Measurements from ENCODE around the gene NRF1. TPM values are rescaled to one million over a fixed set of nuclear protein-coding genes. Genes with fewer than 3 reads are reported as not detected.

Gene NRF1
- total and polyA plus RNA-seq, 2 of the 8 experiments (the other 6 are each of a cell fraction or from before 2014, with no cell fraction given): 18.2 to 21.4 TPM

DNA sequence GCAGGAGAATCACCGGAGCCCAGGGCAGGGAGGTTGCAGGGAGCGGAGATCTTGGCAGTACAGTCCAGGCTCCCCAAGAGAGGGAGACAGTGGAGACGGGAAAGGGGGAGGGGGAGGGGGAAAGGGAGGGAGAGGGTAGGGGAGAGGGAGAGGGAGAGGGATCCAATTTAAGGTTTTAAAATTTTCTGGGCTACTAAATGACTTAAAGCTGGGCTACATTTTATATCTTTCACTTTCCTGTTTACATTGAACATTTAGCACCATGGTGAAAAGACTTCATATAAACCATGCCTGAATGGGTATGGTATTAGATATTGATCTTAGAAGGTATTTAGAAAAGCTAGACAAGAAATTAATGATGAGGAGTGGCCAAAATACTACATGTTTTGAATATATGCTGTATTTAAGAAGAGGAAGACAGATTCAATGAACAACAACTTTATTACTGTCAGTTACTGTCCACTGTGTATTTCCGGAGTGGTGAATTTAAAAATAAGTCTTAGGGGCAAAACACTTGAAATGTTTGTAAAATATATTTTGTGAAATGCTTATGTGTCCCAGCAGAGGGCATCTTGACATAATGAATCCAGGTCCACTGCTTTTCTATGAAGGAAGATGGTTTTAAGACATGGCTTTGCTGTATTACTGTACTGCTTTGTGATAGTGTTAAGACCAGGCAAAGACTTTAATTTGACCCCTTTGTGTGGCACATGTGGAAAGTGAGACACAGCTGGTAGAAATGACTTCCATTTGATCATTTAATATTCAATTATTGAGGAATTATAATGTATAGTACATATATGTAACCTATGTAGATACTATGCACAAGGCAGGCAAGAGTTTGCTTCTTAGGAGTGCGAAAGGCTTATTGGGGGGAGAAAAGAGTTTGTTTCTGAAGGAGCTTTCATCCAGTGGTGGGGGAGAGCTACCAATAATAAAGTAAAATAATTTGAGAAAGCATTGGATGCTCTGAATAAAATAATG is 52.8 kb downstream of the NRF1 start:
- Histone ChIP-seq H4K91ac (replicated peaks; ENCODE audit: insufficient read length, low read length) (no peak overlapping the region), H4K20me1 (replicated peaks in 1 of 2; ENCODE audit: control insufficient read depth in 1 of 2, insufficient read depth in 2 of 2, low read length in 2 of 2) (peaks cover 0 to 1% of the 10 kb centered on the region in 2 experiments), H4K5ac (ENCODE audit: insufficient read length, low read depth, low read length) (no peak overlapping the region), H3K9me3 (ENCODE audit: insufficient read depth in 2 of 2, low read depth in 1 of 2, low read length in 1 of 2) (peaks cover 25 to 36% of the 10 kb centered on the region in 2 experiments), H3K23me2 (ENCODE audit: low read depth, low read length) (no peaks in the 10 kb centered on the region), H3K4me3 (ENCODE audit: extremely low read depth in 1 of 4, insufficient read depth in 2 of 4, low read depth in 3 of 4, low read length in 4 of 4) (no peak overlapping the region), H3K79me2 (ENCODE audit: control insufficient read depth in 1 of 2, insufficient read depth in 2 of 2, low read length in 2 of 2) (peaks cover 0 to 20% of the 10 kb centered on the region in 2 experiments; a peak in 2 of 4 replicates), H3K18ac (ENCODE audit: extremely low read depth, low read length) (no peak overlapping the region), H3K9ac (replicated peaks in 1 of 4; ENCODE audit: extremely low read depth in 1 of 4, low read depth in 3 of 4, low read length in 3 of 4) (no peak overlapping the region), H3K23ac (ENCODE audit: insufficient read length) (no peak overlapping the region), H3K27ac (ENCODE audit: low read depth, low read length) (no peak overlapping the region), H3K36me3 (ENCODE audit: control insufficient read depth in 2 of 4, insufficient read depth in 4 of 4, low read length in 3 of 4) (peaks cover 0 to 34% (median 11%) of the 10 kb centered on the region in 4 experiments; a peak in 6 of 8 replicates), H3K4me1 (replicated peaks in 1 of 4; ENCODE audit: control insufficient read depth in 3 of 4, insufficient read depth in 4 of 4, low read length in 3 of 4) (peaks cover 0 to 12% (median 3%) of the 10 kb centered on the region in 4 experiments; a peak in 4 of 7 replicates), H2BK5ac (ENCODE audit: low read depth, low read length) (peak overlapping the region; percentile 6; the same call in 1 of the 2 replicates), H3K4me2 (ENCODE audit: insufficient read depth in 1 of 2, low read depth in 2 of 2, low read length in 2 of 2) (0 out of 4 replicates have a peak overlapping the region, but pooled peaks of 1 of the 2 experiments have one; percentile 12), H2AFZ (ENCODE audit: low read length) (no peak overlapping the region), H3K79me1 (ENCODE audit: low read depth, low read length) (0 out of 2 replicates have a peak, but pooled peaks cover 2% of the 10 kb centered on the region), H3K56ac (replicated peaks; ENCODE audit: insufficient read length, low read depth, low read length) (no peak overlapping the region), H2BK20ac (ENCODE audit: low read length) (no peak overlapping the region), H3K4ac (replicated peaks; ENCODE audit: insufficient read length, low read depth, low read length) (no peak overlapping the region), H2BK15ac (ENCODE audit: low read length) (0 out of 2 replicates have a peak overlapping the region, but pooled peaks have one; percentile 67), H3K14ac (ENCODE audit: insufficient read length) (no peak overlapping the region), H2BK120ac (replicated peaks; ENCODE audit: low read depth, low read length) (no peak overlapping the region), H2AK5ac (ENCODE audit: low read depth, low read length) (no peak overlapping the region), H2BK12ac (ENCODE audit: low read depth, low read length) (no peak overlapping the region), H3K27me3 (replicated peaks in 1 of 4; ENCODE audit: control insufficient read depth in 3 of 4, extremely low read depth in 1 of 4, insufficient read depth in 3 of 4, low read length in 3 of 4) (no peaks in the 10 kb centered on the region), H4K8ac (ENCODE audit: extremely low read depth, insufficient read depth, low read length) (no peak overlapping the region)
- 90% methylated on average over 4 of the region's 5 CpGs; no CpG with 5 or more reads in 1 of the 2 experiments for WGBS, 2 experiments (ENCODE audit: extremely low coverage in 1 of 2, insufficient coverage in 1 of 2, insufficient read length in 1 of 2, insufficient replicate concordance in 2 of 2, low coverage in 1 of 2, low lambda C conversion rate in 2 of 2, missing lambda C conversion rate in 1 of 2)
- FAIRE-seq (peak; percentile 36), DNase-seq (ENCODE audit: low read depth in 1 of 2, low spot score in 2 of 2) (no peak)
- TF ChIP-seq SP2 (IDR thresholded peaks at IDR 0.05; ENCODE audit: low read length) (no peak), RAD21 (IDR thresholded peaks at IDR 0.05 in 1 of 2, conservative IDR thresholded peaks at IDR 0.05 in 1 of 2; ENCODE audit: low read depth in 2 of 2, low read length in 2 of 2) (peak; percentile 74)
- TF ChIP-seq, protein P1, sequence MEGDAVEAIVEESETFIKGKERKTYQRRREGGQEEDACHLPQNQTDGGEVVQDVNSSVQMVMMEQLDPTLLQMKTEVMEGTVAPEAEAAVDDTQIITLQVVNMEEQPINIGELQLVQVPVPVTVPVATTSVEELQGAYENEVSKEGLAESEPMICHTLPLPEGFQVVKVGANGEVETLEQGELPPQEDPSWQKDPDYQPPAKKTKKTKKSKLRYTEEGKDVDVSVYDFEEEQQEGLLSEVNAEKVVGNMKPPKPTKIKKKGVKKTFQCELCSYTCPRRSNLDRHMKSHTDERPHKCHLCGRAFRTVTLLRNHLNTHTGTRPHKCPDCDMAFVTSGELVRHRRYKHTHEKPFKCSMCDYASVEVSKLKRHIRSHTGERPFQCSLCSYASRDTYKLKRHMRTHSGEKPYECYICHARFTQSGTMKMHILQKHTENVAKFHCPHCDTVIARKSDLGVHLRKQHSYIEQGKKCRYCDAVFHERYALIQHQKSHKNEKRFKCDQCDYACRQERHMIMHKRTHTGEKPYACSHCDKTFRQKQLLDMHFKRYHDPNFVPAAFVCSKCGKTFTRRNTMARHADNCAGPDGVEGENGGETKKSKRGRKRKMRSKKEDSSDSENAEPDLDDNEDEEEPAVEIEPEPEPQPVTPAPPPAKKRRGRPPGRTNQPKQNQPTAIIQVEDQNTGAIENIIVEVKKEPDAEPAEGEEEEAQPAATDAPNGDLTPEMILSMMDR (IDR thresholded peaks at IDR 0.05; ENCODE audit: control extremely low read depth in 1 of 3, insufficient read depth in 1 of 3, low read depth in 1 of 3, low read length in 3 of 3): peak in 2 of 3 experiments; percentile 49 to 54; a peak in 2 of 4 replicates
- ChIA-PET CTCF (ENCODE audit: partially characterized antibody) (interaction anchor here (0.7 to 2.9 kb wide), 23 partner anchors 8 to 347 kb away, joined by 3 to 21 read pairs (median 3); no protein-coding TSS in a partner anchor), POLR2A (ENCODE audit: partially characterized antibody) (interaction anchor here (0.6 to 1.1 kb wide), 2 partner anchors 15 to 159 kb away, joined by 3 to 4 read pairs; no protein-coding TSS in a partner anchor)
